GM15510 (cell line): Measurements from ENCODE around the gene SERBP1.

Experiments
- POLR2A ChIP-seq: IDR thresholded peaks from 3 replicates; pipeline ENCODE4 v1.6.1; 2011; ENCODE audit warnings: borderline replicate concordance; ENCODE audit not compliant: insufficient read length; ENCODE audit errors: extremely low read depth

The SERBP1 gene

DNA sequence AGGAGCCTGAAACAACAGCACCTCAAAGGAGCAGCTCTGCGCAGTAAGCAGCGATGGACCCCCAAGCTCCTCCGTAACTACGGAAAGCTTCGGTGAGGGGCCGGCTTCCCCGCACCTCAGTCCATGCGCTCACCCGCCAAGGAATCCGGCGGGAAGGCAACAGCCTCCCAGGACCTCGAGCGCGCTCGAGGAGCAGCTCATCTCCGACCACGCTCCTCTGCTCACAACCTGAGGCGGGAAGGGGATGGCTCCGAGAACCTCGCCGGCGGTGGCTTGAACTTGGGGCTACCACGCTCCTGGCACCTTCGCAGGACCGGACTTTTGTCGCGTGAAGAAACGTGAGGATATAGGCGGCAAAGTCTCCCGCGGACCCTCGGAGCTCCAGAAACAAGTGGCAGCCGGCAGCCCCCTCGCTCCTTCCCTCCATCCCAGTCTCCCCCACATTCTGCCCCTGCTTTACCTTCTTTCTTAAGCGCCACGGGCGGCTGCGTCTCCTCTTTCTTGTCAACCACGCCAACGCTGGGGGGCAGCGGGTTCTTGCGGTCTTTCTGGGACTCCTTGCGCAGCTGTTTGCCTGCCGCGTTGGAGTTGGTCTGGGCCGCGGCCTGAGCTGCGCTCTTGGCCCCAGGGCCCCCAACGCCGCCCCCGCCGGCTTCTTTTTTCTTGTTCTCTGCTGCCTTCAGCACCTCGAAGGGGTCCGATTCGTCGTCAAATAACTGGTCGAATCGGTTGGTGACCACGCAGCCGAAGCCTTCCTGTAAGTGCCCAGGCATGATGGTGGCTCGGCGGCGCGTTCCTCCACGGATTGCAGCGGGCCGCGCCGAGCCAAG lies 459 bp downstream of the SERBP1 start:
- TF ChIP-seq POLR2A = no peak

GRCh38 chr1:67429011-67429527 lies 1.1 kb downstream of the SERBP1 start:
- no peak for TF ChIP-seq POLR2A

DNA sequence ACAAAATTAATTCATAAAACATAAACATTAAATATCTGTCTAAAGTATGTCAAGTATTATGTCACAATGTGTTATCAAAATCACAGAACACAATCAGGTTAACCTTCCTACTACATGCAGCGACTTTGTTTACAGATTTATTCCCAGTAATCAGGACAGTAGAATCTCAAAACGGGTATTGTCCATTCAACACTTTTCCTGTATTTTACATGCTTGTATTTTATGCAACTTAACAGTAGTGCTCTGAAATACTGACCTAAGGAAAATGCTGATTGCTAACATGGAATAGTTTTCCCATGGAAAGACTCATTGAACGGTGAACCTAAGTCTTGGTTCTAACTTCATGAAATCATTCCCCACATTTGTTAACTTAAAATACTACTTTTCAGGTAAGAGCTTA lies 2.3 kb downstream of the SERBP1 start:
- no peak for TF ChIP-seq POLR2A

DNA sequence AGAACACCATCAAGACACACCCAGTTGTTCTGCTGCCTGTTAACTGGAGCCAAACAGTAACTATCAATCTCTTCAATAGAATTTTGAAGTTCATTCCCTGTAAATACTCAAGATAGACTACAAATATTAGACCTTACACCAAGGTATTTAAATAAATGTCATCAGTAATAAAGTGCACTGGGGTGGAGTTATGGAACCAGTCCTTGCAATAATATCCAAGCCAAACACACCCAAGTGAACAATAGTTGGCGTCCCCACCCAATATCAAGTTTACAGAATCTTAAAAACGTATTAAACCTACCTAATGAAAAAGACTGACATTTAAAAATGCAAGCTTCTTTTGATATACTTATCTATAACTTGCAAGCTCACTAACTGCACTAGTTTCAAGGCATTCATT lies 2.7 kb downstream of the SERBP1 start:
- no peak for TF ChIP-seq POLR2A

GRCh38 chr1:67420835-67421492 lies 9.2 kb downstream of the SERBP1 start:
- no peak for TF ChIP-seq POLR2A

DNA sequence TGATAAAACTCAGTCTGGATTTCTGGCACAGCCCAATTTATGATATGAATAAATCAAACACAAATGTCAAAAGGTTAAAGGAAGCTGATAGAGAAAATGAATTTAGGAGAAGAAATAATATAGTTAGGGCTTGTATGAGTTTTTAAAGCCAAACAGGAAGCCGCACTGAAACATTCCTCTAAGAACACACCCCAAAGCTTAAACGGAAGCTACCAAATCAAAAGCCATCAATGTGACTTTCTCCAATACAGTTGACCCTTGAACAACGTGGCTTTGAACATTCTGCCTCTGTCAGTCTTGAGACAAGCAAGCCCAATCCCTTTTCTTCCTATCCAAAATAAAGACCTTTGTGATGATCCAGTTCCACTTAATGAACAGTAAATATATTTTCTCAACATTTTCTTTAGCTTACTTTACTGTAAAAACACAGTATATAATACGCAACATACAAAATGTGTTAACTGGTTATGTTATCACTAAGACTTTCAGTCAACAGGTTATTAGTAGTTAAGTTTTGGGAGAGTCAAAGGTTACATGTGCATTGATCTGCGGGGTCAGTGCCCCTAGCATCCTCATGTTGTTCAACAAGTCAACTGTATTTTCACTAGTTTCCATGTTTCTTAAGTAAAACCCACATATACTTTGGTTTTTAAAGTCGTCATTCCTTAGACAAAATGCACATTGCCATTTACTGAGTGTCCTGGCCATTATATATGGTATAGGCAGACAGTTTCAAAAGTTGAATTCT lies 11.2 kb downstream of the SERBP1 start:
- TF ChIP-seq POLR2A = no peak

- TF ChIP-seq POLR2A = no peak
Measured at GRCh38 chr1:67415041-67415440, 15.2 kb downstream of the SERBP1 start.

GRCh38 chr1:67414574-67414973 lies 15.6 kb downstream of the SERBP1 start:
- TF ChIP-seq POLR2A = no peak

DNA sequence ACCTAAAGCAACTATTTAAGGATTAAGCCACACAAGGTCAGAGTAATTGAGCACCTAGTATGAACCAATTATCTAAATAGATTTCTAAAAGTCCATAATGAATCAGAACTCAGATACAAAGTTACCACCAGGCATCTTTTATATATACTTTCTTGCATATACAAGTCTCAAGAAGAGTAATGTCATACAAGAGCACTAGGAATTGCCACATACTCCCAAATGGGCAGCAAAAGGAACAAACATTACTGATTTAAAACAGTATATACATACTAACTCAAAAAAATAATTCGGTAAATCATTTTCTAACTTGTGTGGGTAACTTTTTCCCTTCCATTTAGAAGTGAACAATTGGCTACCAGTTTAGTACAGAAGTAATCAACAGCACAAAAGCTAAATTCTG lies 22.1 kb downstream of the SERBP1 start:
- TF ChIP-seq POLR2A = no peak

- TF ChIP-seq POLR2A = no peak
Measured at GRCh38 chr1:67407498-67407897, 22.7 kb downstream of the SERBP1 start.

- TF ChIP-seq POLR2A = no peak
Measured at GRCh38 chr1:67405473-67406245, 24.5 kb downstream of the SERBP1 start.

DNA sequence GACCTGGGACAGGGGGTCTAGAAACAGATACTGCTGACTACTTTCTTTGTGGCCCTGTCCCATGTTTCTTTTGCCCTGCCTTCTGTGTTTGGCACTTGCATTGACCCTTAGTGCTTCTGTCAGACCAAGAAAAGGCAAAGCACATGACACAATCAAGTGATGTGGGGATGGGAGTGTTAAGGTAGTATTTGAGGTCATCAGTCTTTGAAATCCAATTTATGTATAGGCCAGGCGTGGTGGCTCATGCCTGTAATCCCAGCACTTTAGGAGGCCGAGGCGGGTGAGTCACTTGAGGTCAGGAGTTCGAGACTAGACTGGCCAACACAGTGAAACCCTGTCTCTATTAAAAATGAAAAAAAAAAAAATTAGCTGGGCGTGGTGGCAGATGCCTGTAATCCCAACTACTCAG lies 26.0 kb downstream of the SERBP1 start:
- no peak for TF ChIP-seq POLR2A

DNA sequence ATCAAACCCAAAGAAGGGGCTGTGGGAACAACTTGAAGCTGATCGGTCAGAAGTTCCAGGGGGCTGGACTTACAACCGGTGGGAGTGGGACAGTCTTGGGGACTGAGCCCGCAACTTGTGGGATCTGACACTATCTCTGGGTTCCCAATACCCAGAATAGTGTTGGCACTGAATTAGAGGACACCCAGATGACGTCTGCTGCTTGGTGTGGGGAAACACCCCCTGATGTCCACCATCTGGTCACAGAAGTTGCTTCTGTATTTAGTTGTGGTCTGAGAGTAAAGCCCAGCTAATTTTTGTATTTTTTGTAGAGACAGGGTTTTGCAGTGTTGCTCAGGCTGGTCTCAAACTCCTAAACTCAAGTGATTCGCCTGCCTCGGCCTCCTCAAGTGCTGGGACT lies 28.8 kb downstream of the SERBP1 start:
- peak; percentile 18 for TF ChIP-seq POLR2A

DNA sequence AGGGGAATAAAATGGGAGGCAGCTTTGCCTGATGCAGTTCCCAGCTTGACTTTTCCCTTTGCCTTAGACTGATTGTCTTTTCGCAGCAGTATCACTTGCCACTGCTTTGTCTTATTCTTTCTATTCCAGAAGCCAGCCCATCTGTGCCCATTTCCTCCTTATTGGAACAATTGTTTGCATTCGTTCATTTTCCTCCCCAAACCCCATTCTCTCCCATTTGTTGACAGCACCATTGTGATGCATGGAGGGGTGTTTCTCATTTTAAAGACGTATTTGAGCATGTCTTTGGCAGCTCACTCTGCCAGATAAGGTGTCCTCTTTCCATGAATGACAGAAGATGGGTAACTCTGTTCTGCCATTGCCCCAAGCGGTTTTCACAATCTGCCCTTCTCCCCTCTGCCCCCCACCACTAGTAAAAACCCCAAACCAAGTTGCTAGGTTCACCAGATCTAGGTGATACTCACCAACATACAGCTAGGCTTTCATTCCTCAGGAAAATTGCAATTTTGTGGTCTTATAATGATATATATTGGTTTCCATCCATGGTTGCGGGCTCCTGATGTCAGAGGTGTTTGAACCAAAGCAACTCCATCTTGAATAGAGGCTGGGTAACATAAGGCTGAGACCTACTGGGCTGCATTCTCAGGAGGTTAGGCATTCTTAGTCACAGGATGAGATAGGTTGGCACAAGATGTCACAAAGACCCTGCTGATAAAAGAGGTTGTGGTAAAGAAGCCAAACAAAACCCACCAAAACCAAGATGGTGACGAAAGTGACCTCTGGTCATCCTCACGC lies 30.8 kb downstream of the SERBP1 start:
- no peak for TF ChIP-seq POLR2A
